Activated CD4-positive, alpha-beta T cell treated with anti-CD3 and anti-CD28 coated beads for 4 hours (primary cell): ENCODE results near the gene TK1.

Experiments
- DNase-seq, 2 donors: peaks; one replicate each; pipeline ENCODE4 v3.0.0-alpha.2; 2020

The TK1 gene

GRCh38 chr17:78219396-78220150 lies 32.7 kb upstream of the TK1 start:
- no peak for DNase-seq

DNA sequence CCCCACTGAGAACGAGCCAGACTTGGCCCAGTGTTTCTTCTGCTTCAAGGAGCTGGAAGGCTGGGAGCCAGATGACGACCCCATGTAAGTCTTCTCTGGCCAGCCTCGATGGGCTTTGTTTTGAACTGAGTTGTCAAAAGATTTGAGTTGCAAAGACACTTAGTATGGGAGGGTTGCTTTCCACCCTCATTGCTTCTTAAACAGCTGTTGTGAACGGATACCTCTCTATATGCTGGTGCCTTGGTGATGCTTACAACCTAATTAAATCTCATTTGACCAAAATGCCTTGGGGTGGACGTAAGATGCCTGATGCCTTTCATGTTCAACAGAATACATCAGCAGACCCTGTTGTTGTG lies 27.8 kb upstream of the TK1 start:
- DNase-seq: no peak

DNA sequence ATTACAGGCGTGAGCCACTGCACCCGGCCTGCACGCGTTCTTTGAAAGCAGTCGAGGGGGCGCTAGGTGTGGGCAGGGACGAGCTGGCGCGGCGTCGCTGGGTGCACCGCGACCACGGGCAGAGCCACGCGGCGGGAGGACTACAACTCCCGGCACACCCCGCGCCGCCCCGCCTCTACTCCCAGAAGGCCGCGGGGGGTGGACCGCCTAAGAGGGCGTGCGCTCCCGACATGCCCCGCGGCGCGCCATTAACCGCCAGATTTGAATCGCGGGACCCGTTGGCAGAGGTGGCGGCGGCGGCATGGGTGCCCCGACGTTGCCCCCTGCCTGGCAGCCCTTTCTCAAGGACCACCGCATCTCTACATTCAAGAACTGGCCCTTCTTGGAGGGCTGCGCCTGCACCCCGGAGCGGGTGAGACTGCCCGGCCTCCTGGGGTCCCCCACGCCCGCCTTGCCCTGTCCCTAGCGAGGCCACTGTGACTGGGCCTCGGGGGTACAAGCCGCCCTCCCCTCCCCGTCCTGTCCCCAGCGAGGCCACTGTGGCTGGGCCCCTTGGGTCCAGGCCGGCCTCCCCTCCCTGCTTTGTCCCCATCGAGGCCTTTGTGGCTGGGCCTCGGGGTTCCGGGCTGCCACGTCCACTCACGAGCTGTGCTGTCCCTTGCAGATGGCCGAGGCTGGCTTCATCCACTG lies 27.3 kb upstream of the TK1 start, which contains the start of gene BIRC5:
BIRC5 (plus strand) TSS at position 238 of the 690 bp plus-strand sequence; CDS start at position 302, 64 bp downstream.
- peak; percentile 91 for DNase-seq

GRCh38 chr17:78211032-78211431 lies 24.2 kb upstream of the TK1 start:
- DNase-seq: no peak

DNA sequence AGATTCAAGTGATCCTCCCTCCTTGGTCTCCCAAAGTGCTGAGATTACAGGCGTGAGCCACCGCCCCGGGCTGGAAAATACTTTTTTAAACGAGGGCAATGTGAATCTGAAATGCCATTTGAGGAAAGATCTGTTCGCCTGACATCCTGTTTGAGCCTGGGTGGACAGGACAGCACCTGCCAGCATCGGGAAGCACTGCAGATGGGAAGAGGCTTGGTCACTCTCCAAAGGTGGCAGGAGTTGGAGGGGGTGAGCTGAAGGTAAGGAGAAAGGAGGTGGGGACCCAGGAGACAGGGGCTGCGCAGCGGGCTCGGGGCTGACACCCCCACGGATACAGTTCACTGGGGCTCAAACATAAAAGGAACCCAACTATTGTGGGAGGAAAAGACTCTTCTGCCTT lies 23.3 kb upstream of the TK1 start:
- DNase-seq: no peak

DNA sequence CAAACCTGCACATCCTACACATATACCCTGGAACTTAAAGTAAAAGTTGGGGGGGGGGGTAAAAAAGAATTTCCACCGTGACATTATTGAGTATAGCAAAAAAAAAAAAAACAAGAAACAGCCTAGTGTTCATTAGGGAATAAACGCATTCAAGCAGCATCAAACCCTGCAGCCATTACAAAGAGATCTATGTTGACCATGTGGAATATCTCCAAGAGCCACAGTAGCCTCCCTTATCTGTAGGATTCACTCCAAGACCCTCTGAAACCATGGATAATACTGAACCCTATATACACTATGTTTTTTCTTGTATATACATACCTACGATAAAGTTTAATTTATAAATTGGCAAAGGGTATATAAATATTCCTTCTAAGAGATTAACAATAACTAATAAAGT lies 21.6 kb upstream of the TK1 start:
- no peak for DNase-seq

- no peak for DNase-seq
Measured at GRCh38 chr17:78206298-78206697, 19.4 kb upstream of the TK1 start.

DNA sequence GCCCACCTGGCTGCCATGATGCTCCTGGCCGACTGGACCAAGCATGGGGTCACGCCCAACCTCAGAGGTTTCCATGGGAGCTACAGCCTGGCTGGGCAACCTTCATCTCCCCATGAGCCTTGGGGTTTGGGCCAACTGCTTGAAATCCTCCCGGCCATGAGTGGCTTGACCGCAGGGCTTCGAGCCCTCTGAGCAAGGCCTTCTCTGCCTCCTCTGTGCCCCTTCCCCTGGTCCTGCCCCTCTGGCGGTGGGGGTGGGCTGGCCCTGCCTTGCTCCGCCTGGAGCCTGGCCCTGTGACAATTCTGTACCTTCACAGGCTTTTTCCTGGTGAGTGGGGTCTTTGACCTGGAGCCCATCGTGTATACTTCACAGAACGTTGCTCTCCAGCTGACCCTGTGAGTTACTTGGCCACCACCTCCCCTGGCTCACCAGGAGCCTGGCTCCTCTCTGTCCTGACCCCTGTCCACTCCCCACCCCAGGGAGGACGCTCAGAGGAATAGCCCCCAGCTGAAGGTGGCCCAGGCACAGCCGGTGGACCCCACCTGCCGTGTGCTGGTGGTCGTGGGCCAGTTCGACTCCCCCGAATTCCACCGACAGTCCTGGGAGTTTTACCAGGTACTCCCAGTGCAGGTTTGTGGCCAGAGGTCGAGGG lies 18.4 kb upstream of the TK1 start:
- DNase-seq: no peak

GRCh38 chr17:78204387-78205123 lies 17.7 kb upstream of the TK1 start:
- no peak for DNase-seq

DNA sequence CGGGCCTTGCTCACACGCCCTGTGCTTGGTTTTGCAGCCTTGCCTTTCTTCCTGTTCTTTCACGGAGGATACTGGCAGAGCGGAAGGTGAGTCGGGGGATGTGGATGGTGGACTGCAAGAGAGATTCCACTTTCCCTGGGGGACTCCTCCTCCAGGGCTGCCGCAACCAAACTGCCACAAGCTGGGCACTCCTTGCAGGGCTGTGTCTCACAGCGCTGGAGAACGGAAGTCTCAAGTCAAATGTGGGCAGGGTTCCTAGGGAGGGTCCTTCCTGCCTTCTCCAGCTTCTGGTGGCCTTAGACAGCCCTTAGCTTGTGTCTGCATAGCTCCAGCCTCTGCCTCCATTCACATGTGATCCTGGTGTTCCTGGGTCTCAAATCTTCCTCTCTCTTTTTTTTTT lies 15.8 kb upstream of the TK1 start:
- no peak for DNase-seq

DNA sequence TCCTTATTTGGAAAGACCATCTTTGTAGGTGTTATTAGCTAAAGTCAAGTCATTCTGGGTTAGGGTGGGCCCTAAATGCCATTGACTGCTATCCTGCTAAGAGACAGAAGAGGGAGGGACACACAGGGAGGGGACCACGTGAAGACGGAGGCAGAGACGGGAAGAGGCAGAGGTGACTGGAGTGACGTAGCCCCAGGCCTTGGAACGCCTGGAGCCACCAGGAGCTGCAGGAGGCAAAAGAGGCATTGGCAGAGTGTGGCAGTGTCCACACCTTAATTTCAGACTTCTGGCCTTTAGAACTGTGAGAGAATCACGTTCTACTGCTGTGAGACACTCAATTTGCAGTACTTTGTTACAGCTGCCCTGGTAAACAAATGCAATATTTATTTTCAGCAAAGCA lies 13.6 kb upstream of the TK1 start:
- no peak for DNase-seq

DNA sequence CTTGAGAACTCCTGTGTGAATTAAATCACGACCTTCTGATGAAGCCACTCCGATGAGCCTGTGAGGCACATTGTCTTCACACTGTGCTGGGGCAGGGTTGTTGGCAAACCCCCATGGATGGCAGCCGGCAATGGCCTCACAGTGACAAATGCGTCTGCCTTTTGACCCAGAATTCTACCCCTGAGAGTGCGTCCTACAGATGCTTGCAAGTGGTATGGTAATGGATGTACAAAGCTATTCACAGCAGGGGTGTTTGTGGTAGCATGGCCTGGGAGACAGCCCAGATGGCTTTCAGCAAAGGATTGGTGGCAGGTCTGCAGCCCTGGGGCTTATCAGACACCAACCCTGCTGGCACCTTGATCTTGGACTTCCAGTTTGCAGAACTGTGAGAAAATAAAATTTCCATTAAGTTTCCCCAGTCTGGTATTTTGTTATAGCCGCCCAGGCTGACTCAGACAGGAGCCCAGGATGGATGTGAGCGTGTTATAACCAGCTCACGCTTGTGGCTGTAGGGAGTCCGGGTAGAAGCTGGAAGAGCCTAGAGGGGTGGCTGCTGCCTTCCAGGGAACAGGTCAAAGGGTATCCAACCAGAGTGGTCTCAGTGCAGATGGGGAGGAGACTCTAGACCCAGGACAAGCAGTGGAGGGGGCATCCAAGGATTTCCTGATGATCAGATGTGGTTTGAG lies 10.4 kb upstream of the TK1 start:
- DNase-seq: no peak

DNA sequence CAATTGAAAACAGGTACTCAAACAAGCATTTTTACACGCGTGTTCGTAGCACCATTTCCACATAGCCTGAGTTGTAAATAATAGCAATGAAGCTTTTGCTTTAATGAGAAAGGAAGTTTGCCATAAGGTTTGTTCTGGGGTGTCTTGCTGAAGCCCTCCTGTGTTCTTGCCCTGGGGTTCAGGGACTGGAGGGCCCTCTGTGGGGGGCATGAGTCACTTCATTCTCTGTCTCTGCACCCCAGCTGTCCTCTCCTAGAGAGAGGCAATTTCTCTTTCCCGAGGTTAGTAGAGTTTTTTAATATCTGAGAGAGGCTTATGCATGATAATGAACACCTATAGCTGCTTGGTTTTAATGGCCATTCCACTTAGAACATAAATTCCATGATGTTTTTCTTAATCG lies 9.9 kb upstream of the TK1 start:
- no peak for DNase-seq

- no peak for DNase-seq
Measured at GRCh38 chr17:78185981-78186691, 716 bp downstream of the TK1 start.

DNA sequence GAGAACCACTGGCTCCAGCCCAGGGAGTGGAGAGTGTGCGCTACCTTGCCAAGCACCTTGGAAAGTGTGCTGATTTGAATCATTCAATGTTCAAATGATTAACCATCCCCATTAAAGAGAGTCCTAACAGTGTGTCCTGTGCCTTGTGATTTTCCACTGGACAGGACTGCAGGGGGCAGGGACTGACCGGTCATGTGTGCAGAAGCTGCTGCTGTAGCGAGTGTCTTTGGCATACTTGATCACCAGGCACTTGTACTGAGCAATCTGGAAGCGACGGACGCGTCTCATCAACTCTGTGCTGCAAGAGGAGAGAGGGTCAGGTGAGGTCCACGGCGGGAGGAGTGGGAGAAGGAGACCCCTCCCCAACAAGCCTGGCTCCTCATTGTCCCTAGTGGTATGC lies 2.0 kb downstream of the TK1 start:
- no peak for DNase-seq

- DNase-seq: no peak
Measured at GRCh38 chr17:78184351-78184750, 2.5 kb downstream of the TK1 start.

- no peak for DNase-seq
Measured at GRCh38 chr17:78183916-78184315, 2.9 kb downstream of the TK1 start.

DNA sequence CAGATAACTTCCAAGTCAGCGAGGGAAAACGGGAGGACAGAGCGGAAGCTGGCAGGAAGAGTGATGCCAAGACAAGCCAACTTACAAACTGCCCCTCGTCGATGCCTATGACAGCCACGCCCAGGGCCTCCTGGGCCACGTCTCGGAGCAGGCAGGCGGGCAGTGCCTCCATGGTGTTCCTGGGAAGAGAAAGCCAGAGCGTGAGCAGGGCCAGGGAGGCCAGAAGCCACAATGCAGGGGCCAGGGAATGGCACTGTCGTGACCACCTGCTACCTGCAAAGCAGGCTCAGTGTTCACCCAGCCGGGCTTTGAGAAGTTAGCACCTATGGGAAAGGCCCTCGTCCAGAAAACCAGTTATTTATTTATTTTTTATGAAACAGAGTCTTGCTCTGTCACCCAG lies 4.3 kb downstream of the TK1 start:
- DNase-seq: no peak

DNA sequence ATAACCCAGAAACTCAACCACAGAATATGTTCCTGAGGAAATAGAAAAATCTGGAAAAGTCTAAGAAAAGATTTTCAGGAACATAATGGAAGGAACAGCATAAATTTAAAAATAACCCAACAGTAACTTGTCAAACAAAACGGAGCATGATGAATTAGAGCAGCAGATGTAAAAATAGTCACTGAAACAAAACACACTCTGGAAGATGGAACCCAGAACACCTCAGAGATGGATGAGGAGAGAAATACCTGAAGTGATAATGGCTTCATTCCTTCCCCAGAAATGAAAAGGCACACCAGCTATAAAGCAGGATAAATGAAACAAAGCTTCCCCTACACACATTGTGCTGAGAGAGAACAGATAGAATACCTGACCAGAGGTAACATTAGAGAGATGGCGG lies 6.3 kb downstream of the TK1 start:
- no peak for DNase-seq

DNA sequence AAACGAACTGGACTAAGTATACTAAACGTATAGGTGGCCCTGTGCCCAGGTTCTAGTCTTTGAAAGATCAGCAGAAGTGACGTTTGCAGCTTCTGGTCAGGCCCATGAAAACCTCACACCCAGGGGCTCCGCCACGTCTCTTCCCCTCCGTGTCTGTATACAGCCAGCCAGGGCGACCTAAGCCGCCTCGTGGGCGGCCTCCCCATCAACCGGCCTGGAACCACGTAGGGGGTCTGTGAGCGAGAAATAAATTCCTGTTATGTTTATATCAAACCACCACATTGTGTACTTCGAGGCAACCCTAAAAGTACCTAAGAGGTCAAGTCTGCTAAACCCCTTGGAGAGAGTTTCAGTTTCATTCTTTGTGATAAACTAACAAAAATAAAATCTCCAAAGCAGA lies 6.8 kb downstream of the TK1 start:
- DNase-seq: no peak

- DNase-seq: no peak
Measured at GRCh38 chr17:78179372-78179771, 7.5 kb downstream of the TK1 start.

DNA sequence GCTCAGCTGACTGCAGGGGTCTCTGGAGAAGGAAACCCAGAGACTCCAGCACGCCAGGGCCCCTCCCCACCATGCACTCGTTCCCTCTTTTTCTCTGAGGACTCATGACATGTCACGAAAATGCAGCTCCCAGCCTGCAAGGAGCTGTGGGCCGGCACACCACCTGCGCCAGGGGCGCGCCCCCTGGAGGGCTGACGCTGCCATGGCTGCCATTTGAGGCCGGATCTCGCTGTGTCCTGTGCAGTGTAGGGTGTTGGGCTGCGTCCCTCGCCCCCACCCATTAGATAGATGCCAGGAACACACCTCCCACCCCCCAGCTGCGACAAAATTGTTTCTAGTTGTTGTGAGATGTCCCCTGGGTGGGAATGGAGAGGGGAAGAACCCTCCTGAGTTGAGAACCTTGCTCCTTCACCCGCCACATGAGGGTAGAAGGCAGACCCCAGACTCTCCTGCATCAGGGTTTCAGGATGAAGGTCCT lies 10.3 kb downstream of the TK1 start:
- peak; percentile 72 to 73 for DNase-seq
